H1 (cell line): ENCODE measurements around the gene PTTG2. TPM values are rescaled to one million over a fixed set of nuclear protein-coding genes. Genes with fewer than 3 reads are reported as not detected.

Source experiments
- CTCF ChIA-PET: fragments of 300-600 bp; sonication (Branson Sonifier 250); formaldehyde crosslinking; loops from one replicate; lab custom pipeline; 2021; ENCODE audit not compliant: partially characterized antibody; lab: Charles Lee
- POLR2A ChIA-PET: fragments of 300-600 bp; sonication (Branson Sonifier 250); formaldehyde crosslinking; loops from one replicate; lab custom pipeline; 2021; ENCODE audit warnings: inconsistent platforms; ENCODE audit not compliant: partially characterized antibody; lab: Charles Lee
- DNase-seq, 2 experiments: peaks; one replicate each; pipeline versions ENCODE4 v3.0.0 to v3.0.0-alpha.2; 2010 to 2022; ENCODE audit warnings: low spot score in 2 of 2, low read depth in 1 of 2, mixed read lengths in 1 of 2
- FAIRE-seq: peaks from 2 replicates; lab custom pipeline; 2011; peaks lifted over from hg19 to GRCh38; lab: Jason Lieb, UNC
- H2AFZ ChIP-seq: 2 replicates; pipeline ENCODE4 v1.8.1; 2012; ENCODE audit warnings: low read length, inconsistent platforms
- H2AK5ac ChIP-seq: 2 replicates; pipeline ENCODE4 v1.6.1; 2013; ENCODE audit warnings: low read depth, low read length
- H2BK120ac ChIP-seq: replicated peaks from 2 replicates; pipeline ENCODE3; 2013; ENCODE audit warnings: low read depth, low read length, inconsistent platforms
- H2BK12ac ChIP-seq: 2 replicates; pipeline ENCODE4 v1.6.1; 2013; ENCODE audit warnings: low read depth, low read length
- H2BK15ac ChIP-seq: 2 replicates; pipeline ENCODE4 v1.6.1; 2013; ENCODE audit warnings: low read length
- H2BK20ac ChIP-seq: 2 replicates; pipeline ENCODE4 v1.6.1; 2013; ENCODE audit warnings: low read length
- H2BK5ac ChIP-seq: 2 replicates; pipeline ENCODE4 v1.6.1; 2013; ENCODE audit warnings: low read depth, low read length
- H3K14ac ChIP-seq: 2 replicates; pipeline ENCODE4 v1.6.1; 2013; ENCODE audit warnings: inconsistent platforms; ENCODE audit not compliant: insufficient read length
- H3K18ac ChIP-seq: 2 replicates; pipeline ENCODE4 v1.6.1; 2013; ENCODE audit warnings: low read length; ENCODE audit errors: extremely low read depth
- H3K23ac ChIP-seq: 2 replicates; pipeline ENCODE4 v1.6.1; 2013; ENCODE audit warnings: inconsistent platforms; ENCODE audit not compliant: insufficient read length
- H3K23me2 ChIP-seq: 2 replicates; pipeline ENCODE4 v1.6.1; 2013; ENCODE audit warnings: low read depth, low read length
- H3K27ac ChIP-seq: 2 replicates; pipeline ENCODE4 v1.6.1; 2011; ENCODE audit warnings: low read depth, low read length, inconsistent platforms
- H3K27me3 ChIP-seq, 4 experiments: replicated peaks in 1 of 4; 1 replicate in 1 of 4; 2 replicates in 3 of 4; pipeline versions ENCODE4 v1.6.1 to v1.8.1; 2011 to 2013; ENCODE audit warnings: low read length in 3 of 4, mild to moderate bottlenecking in 3 of 4, inconsistent platforms in 2 of 4, mixed read lengths in 2 of 4, moderate library complexity in 1 of 4; ENCODE audit not compliant: control insufficient read depth in 3 of 4, insufficient read depth in 3 of 4; ENCODE audit errors: extremely low read depth in 1 of 4
- H3K36me3 ChIP-seq, 4 experiments: 2 replicates each; pipeline versions ENCODE4 v1.6.1 to v1.8.1; 2011 to 2013; ENCODE audit warnings: mild to moderate bottlenecking in 4 of 4, low read length in 3 of 4, moderate library complexity in 2 of 4, control low read depth in 1 of 4, inconsistent platforms in 1 of 4; ENCODE audit not compliant: insufficient read depth in 4 of 4, control insufficient read depth in 2 of 4
- H3K4ac ChIP-seq: replicated peaks from 2 replicates; pipeline ENCODE3; 2013; ENCODE audit warnings: low read length, low read depth, mixed read lengths, inconsistent platforms; ENCODE audit not compliant: insufficient read length
- H3K4me1 ChIP-seq, 4 experiments: replicated peaks in 1 of 4; 1 replicate in 1 of 4; 2 replicates in 3 of 4; pipeline versions ENCODE4 v1.6.1 to v1.8.1; 2011 to 2013; ENCODE audit warnings: low read length in 3 of 4, inconsistent platforms in 2 of 4, mixed read lengths in 1 of 4; ENCODE audit not compliant: insufficient read depth in 4 of 4, control insufficient read depth in 3 of 4
- H3K4me2 ChIP-seq, 2 experiments: 2 replicates each; pipeline versions ENCODE4 v1.6.1 to v1.8.1; 2011 to 2013; ENCODE audit warnings: low read depth in 2 of 2, low read length in 2 of 2, control low read depth in 1 of 2, inconsistent platforms in 1 of 2, mild to moderate bottlenecking in 1 of 2; ENCODE audit not compliant: insufficient read depth in 1 of 2
- H3K4me3 ChIP-seq, 4 experiments: fragments of 200-600, 300-600 bp in 1 of 4; sonication (generic), shearing (Covaris generic), sonication (Bioruptor Twin) in 1 of 4; 2 replicates each; pipeline versions ENCODE4 v1.5.1 to v1.8.1; 2011 to 2016; ENCODE audit warnings: low read length in 4 of 4, low read depth in 3 of 4, control low read depth in 2 of 4, inconsistent platforms in 2 of 4, mild to moderate bottlenecking in 2 of 4, mixed read lengths in 1 of 4, moderate library complexity in 1 of 4; ENCODE audit not compliant: insufficient read depth in 2 of 4; ENCODE audit errors: extremely low read depth in 1 of 4
- H3K56ac ChIP-seq: replicated peaks from 2 replicates; pipeline ENCODE3; 2013; ENCODE audit warnings: low read depth, mild to moderate bottlenecking, mixed read lengths, low read length, inconsistent platforms; ENCODE audit not compliant: insufficient read length
- H3K79me1 ChIP-seq: 2 replicates; pipeline ENCODE4 v1.6.1; 2013; ENCODE audit warnings: low read depth, low read length, control low read depth
- H3K79me2 ChIP-seq, 2 experiments: 2 replicates each; pipeline versions ENCODE4 v1.6.1 to v1.8.1; 2012 to 2013; ENCODE audit warnings: low read length in 2 of 2, mild to moderate bottlenecking in 2 of 2, inconsistent platforms in 1 of 2; ENCODE audit not compliant: insufficient read depth in 2 of 2, control insufficient read depth in 1 of 2
- H3K9ac ChIP-seq, 4 experiments: replicated peaks in 1 of 4; 1 replicate in 1 of 4; 2 replicates in 3 of 4; pipeline versions ENCODE4 v1.6.1 to v1.8.1; 2011 to 2013; ENCODE audit warnings: low read depth in 3 of 4, low read length in 3 of 4, control low read depth in 2 of 4, mild to moderate bottlenecking in 2 of 4, moderate library complexity in 2 of 4, inconsistent platforms in 1 of 4; ENCODE audit errors: extremely low read depth in 1 of 4
- H3K9me3 ChIP-seq, 2 experiments: 2 replicates each; pipeline versions ENCODE4 v1.6.1 to v1.8.1; 2012 to 2013; ENCODE audit warnings: mild to moderate bottlenecking in 2 of 2, moderate library complexity in 2 of 2, control low read depth in 1 of 2, inconsistent platforms in 1 of 2, low read depth in 1 of 2, low read length in 1 of 2, mixed read lengths in 1 of 2; ENCODE audit not compliant: insufficient read depth in 2 of 2
- H4K20me1 ChIP-seq, 2 experiments: replicated peaks in 1 of 2; 2 replicates each; pipeline versions ENCODE3 to v1.8.1; 2011 to 2013; ENCODE audit warnings: inconsistent platforms in 2 of 2, low read length in 2 of 2, mild to moderate bottlenecking in 1 of 2; ENCODE audit not compliant: insufficient read depth in 2 of 2, control insufficient read depth in 1 of 2
- H4K5ac ChIP-seq: 2 replicates; pipeline ENCODE4 v1.6.1; 2013; ENCODE audit warnings: low read length, low read depth, mixed read lengths, inconsistent platforms; ENCODE audit not compliant: insufficient read length
- H4K8ac ChIP-seq: 2 replicates; pipeline ENCODE4 v1.8.0; 2013; ENCODE audit warnings: mild to moderate bottlenecking, moderate library complexity, low read length, inconsistent platforms; ENCODE audit not compliant: insufficient read depth; ENCODE audit errors: extremely low read depth
- H4K91ac ChIP-seq: replicated peaks from 2 replicates; pipeline ENCODE3; 2013; ENCODE audit warnings: low read length, mixed read lengths, inconsistent platforms; ENCODE audit not compliant: insufficient read length
- CHD2 ChIP-seq: IDR thresholded peaks from 2 replicates; pipeline ENCODE4 v1.6.1; 2012; ENCODE audit warnings: low read length, improper control_type of control experiment
- WGBS, 2 experiments: shearing (Covaris generic) in 1 of 2; methylation state at CpG; one replicate each; pipeline versions ENCODE4 v1.1.6 to v1.1.7; 2013 to 2015; ENCODE audit warnings: low lambda C conversion rate in 2 of 2, mixed read lengths in 2 of 2, inconsistent platforms in 1 of 2, low coverage in 1 of 2, missing lambda C conversion rate in 1 of 2; ENCODE audit not compliant: insufficient replicate concordance in 2 of 2, insufficient coverage in 1 of 2, insufficient read length in 1 of 2; ENCODE audit errors: extremely low coverage in 1 of 2, missing lambda C conversion rate in 1 of 2; 5-methylcytosine and 5-hydroxymethylcytosine counted together
- polyA plus RNA-seq, 7 experiments: library from polyadenylated mRNA; depleted of rRNA in 3 of 7; stranded (reverse) in 5 of 7; unstranded in 2 of 7; fragments of >200 nt in 5 of 7; fragments of 200-250 nt in 2 of 7; gene quantifications; 1 replicate in 5 of 7; 2 replicates in 1 of 7; 4 replicates in 1 of 7; pipeline versions ENCODE4 v1.2.1 to v1.2.3, GENCODE V29; 2011 to 2013; ENCODE audit warnings: missing spikeins in 2 of 7, mixed read lengths in 2 of 7
- total RNA-seq: library from RNA; stranded (reverse); fragmentation: NEBNext Ultra II Directional; extraction: Animal tissue kit (Norgen Biotek cat#: 25700); gene quantifications from 2 replicates; pipeline ENCODE4 v1.2.1, GENCODE V29; 2021

Gene PTTG2
- total and polyA plus RNA-seq, 2 of the 8 experiments (the other 6 are each of a cell fraction or from before 2014, with no cell fraction given) = not detected

DNA sequence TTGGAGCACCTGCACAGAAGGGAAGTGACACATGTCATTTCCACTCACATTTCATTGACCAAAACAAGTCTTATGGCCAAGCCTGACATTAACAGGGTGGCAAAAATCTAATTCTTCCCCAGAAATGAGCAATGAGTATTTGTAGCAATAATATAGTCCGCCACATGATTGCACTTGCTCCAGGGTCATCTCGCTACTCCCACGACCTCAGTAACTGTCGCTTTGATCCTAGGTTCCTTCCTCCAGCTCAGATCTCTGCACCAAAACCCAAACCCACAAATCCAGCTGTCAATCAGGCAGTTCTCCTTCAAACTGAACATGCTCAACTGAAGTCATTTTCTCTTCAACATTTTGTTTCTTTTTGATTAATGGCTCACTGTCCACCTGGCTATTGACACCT, 25.2 kb upstream of the PTTG2 start:
- Histone ChIP-seq H2BK12ac (no peak overlapping the region), H3K4me3 (no peak overlapping the region), H3K9me3 (no peaks in the 10 kb centered on the region), H4K5ac (no peak overlapping the region), H2BK15ac (no peak overlapping the region), H3K4me2 (no peak overlapping the region), H4K91ac (no peak overlapping the region), H3K56ac (no peak overlapping the region), H2BK5ac (no peak overlapping the region), H3K79me1 (no peaks in the 10 kb centered on the region; the same call in 1 of the 2 replicates), H3K23ac (no peak overlapping the region), H2AFZ (no peak overlapping the region), H3K79me2 (no peaks in the 10 kb centered on the region), H3K27ac (no peak overlapping the region), H2BK120ac (no peak overlapping the region), H2AK5ac (no peak overlapping the region), H3K36me3 (no peaks in the 10 kb centered on the region), H3K4me1 (no peaks in the 10 kb centered on the region), H3K27me3 (no peaks in the 10 kb centered on the region), H2BK20ac (no peak overlapping the region), H3K14ac (no peak overlapping the region), H3K9ac (no peak overlapping the region), H3K4ac (no peak overlapping the region), H3K18ac (no peak overlapping the region), H4K20me1 (no peaks in the 10 kb centered on the region), H4K8ac (no peak overlapping the region), H3K23me2 (no peaks in the 10 kb centered on the region)
- TF ChIP-seq CHD2 = no peak
- WGBS, 2 experiments = 78% methylated on average over 4 of the region's 4 CpGs; no CpG with 5 or more reads in 1 of the 2 experiments
- POLR2A ChIA-PET = no interaction called here
- CTCF ChIA-PET = interaction anchor here (1.3 to 1.4 kb wide), 2 partner anchors 26 to 32 kb away, joined by 3 read pairs; partner anchors contain the start of gene PTTG2
- DNase-seq = no peak
- FAIRE-seq = no peak
